Stimulated activated CD4-positive, alpha-beta T cell treated with anti-CD3 and anti-CD28 coated beads, Interleukin-15, amount 100 ng/mL, for 24 hours (primary cell): ENCODE data around the gene UNC93B1.

Experiments used
- DNase-seq: peaks from one replicate; pipeline ENCODE4 v3.0.0-alpha.2; 2020

Gene UNC93B1

GRCh38 chr11:68022531-68022930, 18.6 kb upstream of the UNC93B1 start:
- DNase-seq = no peak

GRCh38 chr11:68021167-68021787, 17.4 kb upstream of the UNC93B1 start:
- DNase-seq = no peak

- DNase-seq = no peak
Observed at GRCh38 chr11:68020575-68020974, 16.7 kb upstream of the UNC93B1 start.

- DNase-seq = no peak
Observed at GRCh38 chr11:68019486-68019885, 15.6 kb upstream of the UNC93B1 start.

- DNase-seq = no peak
Observed at GRCh38 chr11:68018730-68019190, 14.9 kb upstream of the UNC93B1 start.

GRCh38 chr11:68017980-68018729, 14.3 kb upstream of the UNC93B1 start:
- no peak for DNase-seq

- no peak for DNase-seq
Observed at GRCh38 chr11:68016904-68017817, 13.3 kb upstream of the UNC93B1 start.

DNA sequence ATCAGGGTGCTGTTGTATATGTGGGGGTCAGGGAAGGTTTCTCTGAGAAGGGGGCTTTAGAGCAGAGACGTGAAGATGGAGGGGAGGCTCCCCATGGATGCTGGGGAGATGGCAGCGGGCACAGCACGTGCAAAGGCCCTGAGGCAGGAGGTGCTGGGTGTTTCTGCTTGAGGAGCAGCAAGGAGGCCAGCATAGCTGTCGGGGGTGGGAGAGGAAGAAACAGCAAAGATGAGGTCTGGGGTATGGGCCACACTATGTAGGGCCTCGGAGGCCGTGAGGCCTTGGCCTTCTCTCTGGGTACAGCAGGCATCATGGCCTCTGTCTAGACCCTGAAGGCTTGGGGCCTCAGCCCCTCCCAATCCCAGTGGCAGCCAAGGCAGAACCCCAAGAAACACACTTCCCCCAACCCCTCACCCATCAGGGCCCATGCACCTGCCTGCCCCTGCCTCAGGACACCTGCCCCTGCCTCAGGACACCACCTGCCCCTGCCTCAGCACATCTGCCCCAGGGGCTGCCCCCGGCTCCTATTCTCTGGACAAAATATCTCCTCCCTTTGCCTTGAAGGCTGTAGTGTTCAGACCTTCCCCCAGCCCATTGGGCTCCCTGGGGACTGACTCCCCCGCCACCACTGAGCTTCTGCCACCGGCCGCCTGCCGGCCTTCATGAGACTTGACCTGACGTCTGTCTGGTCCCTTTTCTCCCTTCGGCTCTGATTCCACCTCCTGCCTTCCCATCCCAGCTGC, 12.4 kb upstream of the UNC93B1 start:
- no peak for DNase-seq

GRCh38 chr11:68015467-68015866, 11.6 kb upstream of the UNC93B1 start:
- DNase-seq = no peak

- DNase-seq = no peak
Observed at GRCh38 chr11:68014947-68015447, 11.1 kb upstream of the UNC93B1 start.

DNA sequence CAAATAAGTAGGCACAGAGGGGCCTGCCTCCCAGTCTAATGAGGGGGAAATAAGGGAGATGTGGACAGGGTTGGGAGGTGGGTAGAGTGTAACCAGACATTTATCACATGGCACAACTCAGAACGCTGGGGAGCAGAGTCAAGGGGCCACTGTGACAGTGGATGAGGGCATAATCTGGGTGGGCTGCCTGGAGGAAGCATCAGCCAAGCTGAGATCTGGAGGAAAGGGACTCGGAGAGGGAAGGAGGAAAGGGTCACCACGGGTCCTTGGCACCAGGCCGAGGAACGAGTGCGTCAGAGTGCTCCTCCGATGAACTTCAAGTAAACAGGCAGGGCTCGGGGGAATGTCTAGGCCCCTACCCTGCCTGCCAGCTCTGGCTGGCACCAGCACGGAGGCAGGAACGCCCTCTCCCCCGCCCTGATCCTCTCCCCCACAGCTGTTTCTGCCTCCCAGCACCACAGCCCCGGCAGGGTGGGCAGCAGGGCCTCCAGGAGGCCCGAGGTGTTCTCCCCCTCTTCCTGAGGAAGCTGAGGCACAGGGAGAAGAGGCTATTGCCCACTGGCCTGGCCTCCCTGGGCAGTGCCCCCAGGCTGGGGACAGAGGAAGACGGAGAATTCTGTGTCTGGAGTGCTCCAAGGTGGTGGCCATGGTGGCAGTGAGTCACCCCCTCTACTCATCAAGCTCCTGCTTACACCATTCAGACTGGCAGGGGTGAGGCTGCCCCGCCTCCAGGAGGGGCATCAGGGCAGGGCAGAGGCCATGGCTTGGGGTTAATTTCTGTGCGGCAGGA, 10.5 kb upstream of the UNC93B1 start:
- DNase-seq = no peak

DNA sequence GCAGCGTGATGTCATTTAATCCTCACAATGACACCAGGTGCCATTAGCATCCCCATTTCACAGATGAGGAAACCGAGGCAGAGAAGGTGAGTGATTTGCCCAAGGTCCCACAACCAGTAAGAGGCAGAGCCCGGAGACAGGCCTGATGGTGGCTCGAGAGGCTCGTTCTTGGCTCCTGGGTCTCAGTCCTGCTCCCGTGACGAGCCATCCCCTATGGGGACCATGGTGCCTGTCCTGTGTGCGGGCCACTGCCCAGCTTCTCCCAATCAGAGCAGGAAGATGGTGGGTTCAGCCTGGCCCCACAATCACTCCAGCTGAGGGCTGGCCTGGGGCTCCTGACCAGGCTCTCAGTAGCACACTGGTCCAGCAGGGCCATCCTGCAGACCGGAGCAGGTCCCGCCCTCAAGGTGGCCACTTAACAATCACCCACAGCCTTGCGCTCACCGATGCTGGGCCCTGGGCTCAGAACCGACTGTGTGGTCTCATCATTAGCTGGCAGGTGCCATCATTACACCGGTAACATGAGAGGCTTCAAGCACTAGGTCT, 9.8 kb upstream of the UNC93B1 start:
- no peak for DNase-seq

- DNase-seq = no peak
Observed at GRCh38 chr11:68012843-68013610, 9.1 kb upstream of the UNC93B1 start.

- no peak for DNase-seq
Observed at GRCh38 chr11:68012044-68012842, 8.3 kb upstream of the UNC93B1 start.

DNA sequence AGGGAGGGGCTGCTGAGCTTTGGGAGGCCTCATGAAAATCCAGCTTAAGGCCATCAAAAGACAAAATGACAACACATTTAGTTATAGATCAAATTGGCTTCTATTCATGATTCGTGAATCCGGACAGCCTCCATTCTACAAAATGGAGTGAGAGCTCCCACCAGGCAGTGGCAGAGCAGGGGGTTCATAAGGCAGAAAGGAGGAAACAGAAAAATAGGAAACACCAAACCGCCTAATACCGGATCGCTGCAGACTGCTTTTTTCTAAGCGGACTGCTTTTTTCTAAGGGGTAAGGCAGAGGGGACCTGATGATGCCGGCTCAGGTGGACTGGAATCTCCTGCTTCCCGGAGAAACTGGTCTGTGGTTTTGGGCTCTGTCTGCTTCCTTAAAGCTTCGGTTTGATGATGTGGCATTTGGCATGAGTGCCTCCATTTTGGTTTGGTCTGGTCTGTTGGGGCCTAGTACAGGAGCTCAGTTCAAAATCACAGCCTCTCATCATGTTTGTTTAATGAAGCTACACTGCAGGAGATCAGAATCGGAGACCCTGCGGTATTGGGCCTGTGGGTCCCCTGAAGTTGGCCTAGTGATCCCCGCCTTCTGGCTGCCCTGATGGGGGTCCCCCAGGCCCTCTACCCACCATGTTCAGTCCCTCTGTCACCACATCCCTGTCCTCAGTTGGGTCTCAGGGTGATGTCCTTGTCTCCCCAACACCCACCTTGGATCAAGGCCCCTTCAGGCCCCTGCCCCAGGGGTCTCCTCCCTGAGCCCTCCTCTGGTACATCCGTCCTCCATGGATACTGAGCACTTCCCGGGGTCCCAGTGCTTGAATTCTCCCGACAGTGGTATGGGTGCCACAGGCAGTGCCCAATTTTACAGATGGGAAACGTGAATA, 7.4 kb upstream of the UNC93B1 start:
- DNase-seq = no peak

DNA sequence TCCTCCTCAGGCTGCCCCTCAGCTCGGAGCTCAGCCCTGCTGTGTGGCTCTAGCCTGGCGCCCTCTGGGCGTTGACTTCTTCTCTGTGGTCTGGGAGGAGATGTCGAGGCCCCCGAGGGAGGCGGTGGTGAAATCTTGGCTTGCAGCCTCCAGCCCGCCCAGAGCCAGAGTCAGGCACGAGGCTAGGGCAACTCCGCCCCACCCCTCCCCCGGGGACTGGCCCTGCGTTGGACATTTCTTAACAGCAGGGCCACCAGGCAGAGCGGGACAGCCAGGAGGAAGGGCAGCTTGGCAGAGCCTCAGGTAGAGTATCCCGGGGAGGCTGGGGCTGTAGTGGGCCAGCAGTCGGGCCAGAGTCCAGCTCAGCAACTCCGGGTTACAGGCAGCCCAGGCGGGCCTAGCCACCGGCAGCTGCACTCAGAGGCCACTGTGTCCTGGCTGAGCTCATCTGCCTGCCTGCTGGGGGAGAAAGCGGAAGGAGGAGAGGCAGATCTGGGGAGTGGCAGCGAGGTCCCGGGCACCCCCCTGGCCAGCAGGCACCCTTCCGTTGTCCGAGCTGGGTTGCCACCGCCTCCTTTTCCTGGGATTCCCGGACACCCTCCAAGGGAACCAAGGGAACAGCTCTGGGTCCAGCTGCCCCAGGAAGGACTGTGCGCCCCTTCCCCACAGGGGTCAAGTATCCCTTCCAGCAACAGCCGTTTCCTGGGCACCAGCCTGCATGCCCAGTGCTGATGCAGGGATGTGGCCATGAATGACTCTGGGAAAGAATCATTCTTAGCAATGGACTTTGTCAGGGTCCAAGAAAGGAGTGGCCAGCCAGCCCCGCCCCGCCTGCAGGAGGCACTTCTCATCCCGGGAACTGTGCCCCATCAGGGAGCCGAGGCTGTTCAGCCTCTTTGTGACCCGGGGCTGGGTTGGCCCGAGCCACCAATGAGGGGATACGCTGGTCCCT, 6.5 kb upstream of the UNC93B1 start, which contains the start of gene ALDH3B1:
TSS of gene ALDH3B1 (plus strand) at position 238 of the 952 bp plus-strand sequence. CDS start 4,971 bp downstream, outside the sequence.
- DNase-seq = no peak

GRCh38 chr11:68009391-68010089, 5.6 kb upstream of the UNC93B1 start:
- DNase-seq = peak; percentile 22
